Measurements from ENCODE around the gene PI4KB.

The PI4KB gene

GRCh38 chr1:151342569-151342968 is 15.4 kb upstream of the PI4KB start:
- POLR2A ChIA-PET, result interaction anchor here (0.6 to 1.6 kb wide), 5 partner anchors 13 to 61 kb away, joined by 3 to 5 read pairs (median 4); partner anchors contain the start of genes PSMB4 and ZNF687
- CTCF ChIA-PET, result interaction anchor here (5.1 kb wide), 1 partner anchor 45 kb away, joined by 105 read pairs; no protein-coding TSS in a partner anchor
- DNase-seq (ENCODE audit: extremely low spot score), result no peak
- no peak for TF ChIP-seq SP1 (IDR thresholded peaks at IDR 0.05)
- TF ChIP-seq TARDBP (IDR thresholded peaks at IDR 0.05), result no peak

DNA sequence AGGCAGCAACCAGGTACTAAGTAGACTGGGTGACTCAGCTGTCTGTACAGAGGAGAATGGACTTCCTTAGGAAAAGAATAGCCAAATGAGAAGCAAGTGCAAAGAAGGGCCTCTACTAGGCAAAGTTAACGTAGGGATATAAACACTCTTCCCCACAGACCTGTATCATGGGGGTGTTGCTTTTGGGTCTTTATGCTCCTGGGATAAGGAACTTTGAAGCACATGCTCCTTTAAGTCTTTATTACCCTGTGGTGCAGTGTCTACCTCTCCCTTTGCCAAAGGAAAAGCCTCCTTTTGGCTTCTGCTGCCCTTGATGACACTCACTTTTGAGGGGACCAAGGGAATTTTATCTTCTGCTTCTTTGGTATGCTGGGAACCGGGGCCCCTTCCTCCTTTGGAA is 14.8 kb upstream of the PI4KB start:
- DNase-seq (ENCODE audit: extremely low spot score), result no peak
- no peak for TF ChIP-seq NFRKB (IDR thresholded peaks at IDR 0.05)
- no peak for TF ChIP-seq ARNT (IDR thresholded peaks at IDR 0.05)
- no peak for TF ChIP-seq FOXM1 (IDR thresholded peaks at IDR 0.05; ENCODE audit: borderline replicate concordance)
- TF ChIP-seq, protein P1, sequence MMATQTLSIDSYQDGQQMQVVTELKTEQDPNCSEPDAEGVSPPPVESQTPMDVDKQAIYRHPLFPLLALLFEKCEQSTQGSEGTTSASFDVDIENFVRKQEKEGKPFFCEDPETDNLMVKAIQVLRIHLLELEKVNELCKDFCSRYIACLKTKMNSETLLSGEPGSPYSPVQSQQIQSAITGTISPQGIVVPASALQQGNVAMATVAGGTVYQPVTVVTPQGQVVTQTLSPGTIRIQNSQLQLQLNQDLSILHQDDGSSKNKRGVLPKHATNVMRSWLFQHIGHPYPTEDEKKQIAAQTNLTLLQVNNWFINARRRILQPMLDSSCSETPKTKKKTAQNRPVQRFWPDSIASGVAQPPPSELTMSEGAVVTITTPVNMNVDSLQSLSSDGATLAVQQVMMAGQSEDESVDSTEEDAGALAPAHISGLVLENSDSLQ (IDR thresholded peaks at IDR 0.05), result no peak
- TF ChIP-seq BHLHE40 (IDR thresholded peaks at IDR 0.05; ENCODE audit: borderline replicate concordance), result no peak
- TF ChIP-seq CTBP1 (IDR thresholded peaks at IDR 0.05; ENCODE audit: borderline replicate concordance), result no peak
- no peak for TF ChIP-seq L3MBTL2 (conservative IDR thresholded peaks at IDR 0.05)
- no peak for TF ChIP-seq FOXK2 (IDR thresholded peaks at IDR 0.05)
- ChIA-PET POLR2A (interaction anchor here (0.6 to 1.6 kb wide), 5 partner anchors 13 to 60 kb away, joined by 3 to 5 read pairs (median 4); partner anchors contain the start of gene ZNF687), CTCF (interaction anchor here (2.5 to 5.1 kb wide), 2 partner anchors 15 to 45 kb away, joined by 24 to 105 read pairs; partner anchors contain the start of gene PI4KB)

GRCh38 chr1:151340870-151341754 is 13.9 kb upstream of the PI4KB start:
- ChIA-PET CTCF (interaction anchor here (0.6 to 5.1 kb wide), 26 partner anchors 8 to 990 kb away, joined by 3 to 105 read pairs (median 4); partner anchors contain the start of genes PI4KB and ZNF687), POLR2A (interaction anchor here (0.5 to 6.3 kb wide), 11 partner anchors 14 to 151 kb away, joined by 3 to 45 read pairs (median 5); partner anchors contain the start of genes PI4KB, PSMB4, VPS72 and ZNF687)
- peak; percentile 77 for DNase-seq (ENCODE audit: extremely low spot score)
- TF ChIP-seq HDGF (IDR thresholded peaks at IDR 0.05; ENCODE audit: borderline replicate concordance) (no peak), CTBP1 (IDR thresholded peaks at IDR 0.05; ENCODE audit: borderline replicate concordance) (peak; percentile 56; the same call in 1 of the 2 replicates)
- TF ChIP-seq, protein P1 (IDR thresholded peaks at IDR 0.05), result 0 out of 2 replicates have a peak, but pooled peaks have one; percentile 52

DNA sequence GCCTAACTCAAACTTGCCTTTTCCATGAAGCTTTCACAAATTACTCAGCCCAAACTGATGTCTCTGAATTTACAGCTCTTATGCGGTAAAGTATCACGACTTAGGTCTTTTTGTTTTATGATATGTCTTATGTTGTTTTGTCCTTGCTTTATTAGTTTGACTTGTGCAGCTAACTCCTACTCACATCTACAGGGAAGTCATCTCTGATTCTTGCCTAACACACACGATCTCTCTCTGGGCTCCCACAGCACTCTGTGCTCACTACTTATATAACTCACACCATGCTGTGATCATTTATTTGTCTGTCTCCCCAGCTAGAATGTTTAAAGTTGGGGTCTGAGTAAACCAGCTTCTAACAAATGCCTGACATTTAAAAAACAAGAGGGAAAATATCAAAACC is 9.3 kb upstream of the PI4KB start:
- DNase-seq (ENCODE audit: extremely low spot score), result no peak
- TF ChIP-seq L3MBTL2 (conservative IDR thresholded peaks at IDR 0.05) (no peak), BHLHE40 (IDR thresholded peaks at IDR 0.05; ENCODE audit: borderline replicate concordance) (no peak)
- ChIA-PET POLR2A (interaction anchor here (0.7 to 6.3 kb wide), 3 partner anchors 9 to 63 kb away, joined by 3 to 45 read pairs (median 3); partner anchors contain the start of genes PI4KB and PSMB4), CTCF (interaction anchor here (0.5 to 1.1 kb wide), 4 partner anchors 8 to 93 kb away, joined by 3 to 4 read pairs (median 3); no protein-coding TSS in a partner anchor)

- CTCF ChIA-PET, result interaction anchor here (0.7 kb wide), 1 partner anchor 461 kb away, joined by 3 read pairs; no protein-coding TSS in a partner anchor
Measured at GRCh38 chr1:151334822-151335221, 7.6 kb upstream of the PI4KB start.

DNA sequence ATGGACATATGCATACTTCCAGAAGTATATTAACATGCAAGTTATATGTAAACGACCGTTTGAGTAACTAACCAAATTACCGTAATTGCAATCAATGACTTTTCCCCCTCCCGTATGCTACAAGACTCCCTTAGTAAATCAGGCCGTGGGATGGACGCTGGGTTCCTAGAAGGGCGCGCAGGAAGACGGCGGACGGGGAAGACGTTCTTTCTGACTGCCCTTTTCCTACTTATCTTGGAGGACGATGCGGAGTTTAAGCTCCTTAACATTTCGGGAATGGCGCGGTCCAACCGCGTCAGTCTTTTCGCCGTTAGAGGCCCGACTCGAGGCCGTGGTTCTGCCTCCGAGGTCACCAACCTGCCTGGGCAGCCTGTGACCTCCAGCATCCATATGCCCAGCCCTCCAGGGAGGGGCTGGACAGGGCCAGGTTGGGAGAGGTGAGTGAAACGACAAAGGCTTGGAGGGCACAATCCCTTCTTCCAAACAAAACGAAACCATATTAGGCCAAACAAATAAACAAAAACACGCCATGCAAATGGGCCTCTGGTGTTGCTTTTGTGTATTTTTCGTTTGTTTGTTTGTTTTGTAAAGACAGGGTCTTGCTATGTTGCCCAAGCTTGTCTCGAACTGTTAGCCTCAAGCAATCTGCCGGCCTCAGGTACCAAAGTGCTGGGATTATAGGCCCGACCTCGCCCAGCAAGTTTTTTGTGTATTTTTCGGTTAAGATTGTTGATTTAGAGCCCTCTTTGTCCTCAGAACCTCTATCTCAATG is 873 bp upstream of the PI4KB start:
- POLR2A ChIA-PET, result interaction anchor here (0.9 to 2.9 kb wide), 10 partner anchors 10 to 74 kb away, joined by 3 to 89 read pairs (median 10); partner anchors contain the start of gene ZNF687
- CTCF ChIA-PET, result interaction anchor here (0.6 to 3.1 kb wide), 4 partner anchors 9 to 27 kb away, joined by 4 to 24 read pairs (median 8); no protein-coding TSS in a partner anchor
- TF ChIP-seq L3MBTL2 (conservative IDR thresholded peaks at IDR 0.05), result peak; percentile 45; the same call in 1 of the 2 replicates
- no peak for TF ChIP-seq SUZ12 (IDR thresholded peaks at IDR 0.05)
- peak; percentile 34 for DNase-seq (ENCODE audit: extremely low spot score)

More at GRCh38 chr1:151334822-151335221, 7.6 kb upstream of the PI4KB start:
- POLR2A ChIA-PET, result no interaction called here
- TF ChIP-seq HDGF (IDR thresholded peaks at IDR 0.05; ENCODE audit: borderline replicate concordance) (no peak), FOXA1 (IDR thresholded peaks at IDR 0.05) (no peak), FOXK2 (IDR thresholded peaks at IDR 0.05) (no peak), LEF1 (IDR thresholded peaks at IDR 0.05; ENCODE audit: borderline replicate concordance) (no peak), SP1 (IDR thresholded peaks at IDR 0.05) (no peak), CTBP1 (IDR thresholded peaks at IDR 0.05; ENCODE audit: borderline replicate concordance) (no peak), BHLHE40 (IDR thresholded peaks at IDR 0.05; ENCODE audit: borderline replicate concordance) (no peak), ARNT (IDR thresholded peaks at IDR 0.05) (no peak), SUZ12 (IDR thresholded peaks at IDR 0.05) (no peak), ELF4 (IDR thresholded peaks at IDR 0.05) (no peak), TARDBP (IDR thresholded peaks at IDR 0.05) (no peak), ZNF384 (IDR thresholded peaks at IDR 0.05) (no peak), FOXM1 (IDR thresholded peaks at IDR 0.05; ENCODE audit: borderline replicate concordance) (no peak), L3MBTL2 (conservative IDR thresholded peaks at IDR 0.05) (no peak), NFRKB (IDR thresholded peaks at IDR 0.05) (no peak)
- TF ChIP-seq, protein P1 (IDR thresholded peaks at IDR 0.05), result no peak
- DNase-seq (ENCODE audit: extremely low spot score), result no peak
